NT2/D1 (cell line): Measurements from ENCODE around the gene CIC.

Source experiments
- SUZ12 ChIP-seq: IDR thresholded peaks from 2 replicates; pipeline ENCODE4 v1.6.1; 2011; ENCODE audit not compliant: insufficient read length, insufficient read depth; ENCODE audit errors: extremely low read depth
- YY1 ChIP-seq: IDR thresholded peaks from 2 replicates; pipeline ENCODE4 v1.6.1; 2011; ENCODE audit not compliant: insufficient read length, insufficient read depth

GRCh38 chr19:42303101-42303464, 34.0 kb downstream of the CIC start:
- TF ChIP-seq YY1 (no peak), SUZ12 (no peak)
